Measurements from ENCODE around the gene SRPK3. TPM values are rescaled to one million over a fixed set of nuclear protein-coding genes. Genes with fewer than 3 reads are reported as not detected.

Gene SRPK3
- polyA plus RNA-seq, 2 of the 4 experiments (the other 2 are of a cell fraction): 0.03 TPM; not detected in 1

DNA sequence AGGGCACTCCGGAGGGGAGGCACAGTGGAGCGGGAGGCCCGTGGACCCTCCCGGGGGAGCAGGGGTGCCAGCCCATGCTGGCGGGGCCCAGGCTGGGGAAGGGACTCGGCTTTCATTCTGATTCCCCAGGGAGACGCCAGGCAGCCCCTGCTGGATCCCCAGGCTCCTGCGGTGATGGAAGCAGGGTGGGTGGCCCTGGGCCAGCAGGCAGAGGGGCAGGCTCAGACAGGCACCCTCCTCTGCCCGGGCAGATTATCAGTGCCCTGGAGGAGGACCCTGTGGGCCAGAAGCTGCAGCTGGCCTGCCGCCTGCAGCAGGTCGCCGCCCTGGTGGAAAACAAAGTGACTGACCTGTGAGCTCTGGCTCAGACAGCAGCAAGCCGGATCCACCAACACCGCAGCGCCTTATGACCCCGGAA is 2.1 kb upstream of the SRPK3 start (continued):
- TF ChIP-seq RARB (CRISPR knock-in tag; IDR thresholded peaks at IDR 0.05) (no peak), POLR2AphosphoS2 (conservative IDR thresholded peaks at IDR 0.05; ENCODE audit: low read length) (no peak), CBX2 (IDR thresholded peaks at IDR 0.05; ENCODE audit: borderline replicate concordance, low read depth) (no peak)

GRCh38 chrX:153779891-153780677 is 757 bp upstream of the SRPK3 start:
- ChIA-PET CTCF (interaction anchor here (0.9 to 4.9 kb wide), 5 partner anchors 12 to 167 kb away, joined by 3 to 27 read pairs (median 8); partner anchors contain the start of gene PLXNB3), POLR2A (no interaction called here)
- Histone ChIP-seq H3K4me2 (no peak overlapping the region), H3K27ac (no peak overlapping the region), H3K9me3 (no peaks in the 10 kb centered on the region), H3K4me3 (no peak overlapping the region), H3K4me1 (no peaks in the 10 kb centered on the region)
- ATAC-seq (no peak), FAIRE-seq (no peak), DNase-seq (ENCODE audit: low read depth in 1 of 2, low spot score in 1 of 2) (no peak)
- no peak for TF ChIP-seq ELK1 (IDR thresholded peaks at IDR 0.05; ENCODE audit: low read depth, low read length)
- no peak for TF ChIP-seq RCOR1 (IDR thresholded peaks at IDR 0.05; ENCODE audit: low read depth, low read length)
- no peak for TF ChIP-seq POLR2AphosphoS2 (conservative IDR thresholded peaks at IDR 0.05; ENCODE audit: low read length)
- TF ChIP-seq NR3C1 (IDR thresholded peaks at IDR 0.05): no peak
- TF ChIP-seq PBX3 (IDR thresholded peaks at IDR 0.05): no peak
- TF ChIP-seq EHMT2 (IDR thresholded peaks at IDR 0.05; ENCODE audit: low read depth): no peak
- TF ChIP-seq SMC3 (IDR thresholded peaks at IDR 0.05): no peak
- no peak for TF ChIP-seq BCL3 (IDR thresholded peaks at IDR 0.05)
- no peak for TF ChIP-seq CHD4 (IDR thresholded peaks at IDR 0.05; ENCODE audit: borderline replicate concordance)
- TF ChIP-seq GATA3 (IDR thresholded peaks at IDR 0.05; ENCODE audit: borderline replicate concordance): no peak
- TF ChIP-seq, protein P1, sequence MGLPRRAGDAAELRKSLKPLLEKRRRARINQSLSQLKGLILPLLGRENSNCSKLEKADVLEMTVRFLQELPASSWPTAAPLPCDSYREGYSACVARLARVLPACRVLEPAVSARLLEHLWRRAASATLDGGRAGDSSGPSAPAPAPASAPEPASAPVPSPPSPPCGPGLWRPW (IDR thresholded peaks at IDR 0.05): no peak
- no peak for TF ChIP-seq NFE2L2 (conservative IDR thresholded peaks at IDR 0.05; ENCODE audit: low read length)
- no peak for TF ChIP-seq EHF (CRISPR knock-in tag; IDR thresholded peaks at IDR 0.05)
- TF ChIP-seq TP53 (CRISPR knock-in tag; IDR thresholded peaks at IDR 0.05): no peak
- no peak for TF ChIP-seq ZNF302 (CRISPR knock-in tag; IDR thresholded peaks at IDR 0.05)
- WGBS (ENCODE audit: missing lambda C conversion rate): 83% methylated on average over 5 of the region's 18 CpGs

GRCh38 chrX:153781428-153782047 is 697 bp downstream of the SRPK3 start:
- FAIRE-seq: no peak
- Histone ChIP-seq H3K27ac (no peak overlapping the region), H3K9me3 (no peaks in the 10 kb centered on the region), H3K4me3 (no peak overlapping the region), H3K4me1 (no peaks in the 10 kb centered on the region), H3K4me2 (no peak overlapping the region)
- ChIA-PET CTCF (interaction anchor here (1.0 to 4.9 kb wide), 4 partner anchors 11 to 55 kb away, joined by 3 to 27 read pairs (median 4); partner anchors contain the start of gene PLXNB3), POLR2A (interaction anchor here (1.0 kb wide), 1 partner anchor 13 kb away, joined by 3 read pairs; the partner anchor contains the start of genes IDH3G and SSR4)
- 84% methylated on average over 19 of the region's 24 CpGs for WGBS (ENCODE audit: missing lambda C conversion rate)
- no peak for DNase-seq (ENCODE audit: low read depth in 1 of 2, low spot score in 1 of 2)
- TF ChIP-seq BHLHE40 (IDR thresholded peaks at IDR 0.05; ENCODE audit: low read depth, low read length) (no peak), HMGXB4 (CRISPR knock-in tag; IDR thresholded peaks at IDR 0.05; ENCODE audit: borderline replicate concordance) (no peak), CBX2 (IDR thresholded peaks at IDR 0.05; ENCODE audit: borderline replicate concordance, low read depth) (no peak), MAFK (IDR thresholded peaks at IDR 0.05; ENCODE audit: partially characterized antibody) (no peak), EP300 (IDR thresholded peaks at IDR 0.05) (no peak), ATOH8 (CRISPR knock-in tag; IDR thresholded peaks at IDR 0.05; ENCODE audit: low read depth) (no peak), NR3C1 (IDR thresholded peaks at IDR 0.05) (no peak), CEBPB (IDR thresholded peaks at IDR 0.05) (no peak), ZC3H11A (IDR thresholded peaks at IDR 0.05) (no peak), JUN (IDR thresholded peaks at IDR 0.05) (no peak), ELK1 (IDR thresholded peaks at IDR 0.05; ENCODE audit: low read depth, low read length) (no peak)
- ATAC-seq: peak; percentile 6 to 10; a peak in 2 of 6 replicates
